Glutamatergic neuron (in vitro differentiated cells): ENCODE results near the gene EIF2S1. TPM values are rescaled to one million over a fixed set of nuclear protein-coding genes. Genes with fewer than 3 reads are reported as not detected.
"Not testable (repeated sequence)": the region's sequence is repeated elsewhere in the genome, so short reads cannot be mapped to it uniquely, and the experiment has no call there.

Experiments used
- DNase-seq: peaks from one replicate; pipeline ENCODE4 v3.0.0; 2022
- H3K27ac Mint-ChIP-seq: one replicate; pipeline ENCODE4 v1.8.0; 2020; ENCODE audit warnings: mild to moderate bottlenecking, mixed read lengths, inconsistent platforms; ENCODE audit not compliant: unreplicated experiment
- H3K27me3 Mint-ChIP-seq: one replicate; pipeline ENCODE4 v1.8.0; 2020; ENCODE audit warnings: mild to moderate bottlenecking, moderate library complexity, mixed read lengths, inconsistent platforms; ENCODE audit not compliant: unreplicated experiment
- H3K36me3 Mint-ChIP-seq: one replicate; pipeline ENCODE4 v1.8.0; 2020; ENCODE audit warnings: mild to moderate bottlenecking, mixed read lengths, inconsistent platforms; ENCODE audit not compliant: unreplicated experiment
- H3K4me1 Mint-ChIP-seq: one replicate; pipeline ENCODE4 v1.8.0; 2020; ENCODE audit warnings: mild to moderate bottlenecking, low read depth, mixed read lengths, inconsistent platforms; ENCODE audit not compliant: unreplicated experiment
- H3K4me3 Mint-ChIP-seq: one replicate; pipeline ENCODE4 v1.8.0; 2020; ENCODE audit warnings: mild to moderate bottlenecking, mixed read lengths, inconsistent platforms; ENCODE audit not compliant: unreplicated experiment
- H3K9me3 Mint-ChIP-seq: one replicate; pipeline ENCODE4 v1.8.0; 2020; ENCODE audit warnings: mild to moderate bottlenecking, moderate library complexity, mixed read lengths, inconsistent platforms; ENCODE audit not compliant: unreplicated experiment
- total RNA-seq: library from RNA; stranded (reverse); fragmentation: NEBNext Ultra II Directional; extraction: Animal tissue kit (Norgen Biotek cat#: 25700); gene quantifications from one replicate; pipeline ENCODE4 v1.2.1, GENCODE V29; 2021; ENCODE audit not compliant: unreplicated experiment
- TF ChIP-seq, protein P1 (sequence below): fragments of 200-600 bp; sonication (generic); IDR thresholded peaks from one replicate; pipeline ENCODE4 v1.5.0; 2021; ENCODE audit not compliant: partially characterized antibody, unreplicated experiment

EIF2S1 gene
- total RNA-seq, 1 donor from 2014 or later, result 68.2 TPM

DNA sequence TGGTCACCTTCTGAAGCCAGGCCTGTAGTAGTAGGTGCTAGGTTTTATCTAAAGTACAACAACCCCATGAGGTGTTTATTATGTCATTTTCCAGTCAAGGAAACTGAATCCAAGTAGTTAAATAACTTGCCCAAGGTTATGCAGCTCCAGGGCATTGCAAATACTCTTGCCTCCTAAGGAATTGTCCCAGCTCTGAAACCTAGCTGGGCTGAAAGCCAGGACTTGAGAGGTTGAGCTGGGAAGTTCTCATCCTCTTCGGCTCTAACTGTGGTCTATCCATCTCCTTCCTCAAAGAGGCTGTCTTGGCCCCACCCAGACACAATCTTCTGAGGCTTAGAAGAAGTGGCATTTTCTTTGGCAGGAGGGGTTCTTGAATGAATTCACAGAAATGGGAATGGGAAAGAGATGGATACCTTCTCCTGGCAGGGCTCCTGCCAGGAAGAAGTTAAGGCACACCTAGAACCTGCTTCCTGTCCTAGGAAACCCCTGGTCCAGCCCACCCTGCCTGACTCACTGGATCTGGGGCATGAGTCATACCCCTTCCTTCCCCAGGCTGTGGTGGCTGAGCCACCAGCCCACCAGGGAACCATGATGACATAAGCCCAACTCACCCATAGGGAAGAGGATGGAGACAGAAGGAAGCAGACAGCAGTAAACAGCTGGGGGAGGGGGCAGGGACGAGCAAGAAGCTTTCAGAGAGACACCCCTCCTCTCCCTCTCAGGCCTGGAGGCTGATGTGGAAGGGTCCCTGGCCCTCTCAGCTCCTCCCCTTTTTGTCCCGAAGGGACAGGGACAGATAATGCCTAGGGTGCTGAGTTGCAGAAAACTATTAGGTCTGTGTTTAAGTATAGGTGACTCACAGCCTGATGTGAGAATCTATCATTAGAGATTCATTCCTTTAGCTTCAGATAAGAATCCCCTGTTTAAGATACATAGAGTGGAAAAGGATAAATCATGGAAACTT, 54.0 kb downstream of the EIF2S1 start:
- no peak overlapping the region for H3K4me3 Mint-ChIP-seq
- DNase-seq, result no peak

DNA sequence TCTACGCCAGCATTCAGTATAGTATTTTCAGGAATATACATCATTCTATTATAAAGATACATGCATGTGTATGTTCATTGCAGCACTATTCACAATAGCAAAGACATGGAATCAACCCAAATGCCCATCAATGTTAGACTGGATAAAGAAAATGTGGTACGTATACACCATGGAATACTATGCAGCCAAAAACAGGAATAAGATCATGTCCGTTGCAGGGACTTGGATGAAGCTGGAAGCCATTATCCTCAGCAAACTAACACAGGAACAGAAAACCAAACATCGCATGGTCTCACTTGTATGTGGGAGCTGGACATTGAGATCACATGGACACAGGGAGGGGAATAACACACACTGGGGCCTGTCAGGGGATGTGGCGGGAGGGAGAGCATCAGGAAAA, 55.5 kb downstream of the EIF2S1 start:
- H3K36me3 Mint-ChIP-seq, DNase-seq, H3K4me3 Mint-ChIP-seq, H3K4me1 Mint-ChIP-seq, H3K27me3 Mint-ChIP-seq, H3K9me3 Mint-ChIP-seq, H3K27ac Mint-ChIP-seq: not testable (repeated sequence)

More for the DNA sequence above, 54.0 kb downstream of the EIF2S1 start:
- H3K27ac Mint-ChIP-seq, result no peak overlapping the region
- peaks cover 9% of the 10 kb centered on the region for H3K27me3 Mint-ChIP-seq
- TF ChIP-seq, protein P1, sequence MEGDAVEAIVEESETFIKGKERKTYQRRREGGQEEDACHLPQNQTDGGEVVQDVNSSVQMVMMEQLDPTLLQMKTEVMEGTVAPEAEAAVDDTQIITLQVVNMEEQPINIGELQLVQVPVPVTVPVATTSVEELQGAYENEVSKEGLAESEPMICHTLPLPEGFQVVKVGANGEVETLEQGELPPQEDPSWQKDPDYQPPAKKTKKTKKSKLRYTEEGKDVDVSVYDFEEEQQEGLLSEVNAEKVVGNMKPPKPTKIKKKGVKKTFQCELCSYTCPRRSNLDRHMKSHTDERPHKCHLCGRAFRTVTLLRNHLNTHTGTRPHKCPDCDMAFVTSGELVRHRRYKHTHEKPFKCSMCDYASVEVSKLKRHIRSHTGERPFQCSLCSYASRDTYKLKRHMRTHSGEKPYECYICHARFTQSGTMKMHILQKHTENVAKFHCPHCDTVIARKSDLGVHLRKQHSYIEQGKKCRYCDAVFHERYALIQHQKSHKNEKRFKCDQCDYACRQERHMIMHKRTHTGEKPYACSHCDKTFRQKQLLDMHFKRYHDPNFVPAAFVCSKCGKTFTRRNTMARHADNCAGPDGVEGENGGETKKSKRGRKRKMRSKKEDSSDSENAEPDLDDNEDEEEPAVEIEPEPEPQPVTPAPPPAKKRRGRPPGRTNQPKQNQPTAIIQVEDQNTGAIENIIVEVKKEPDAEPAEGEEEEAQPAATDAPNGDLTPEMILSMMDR, result no peak
- peaks cover 3% of the 10 kb centered on the region for H3K9me3 Mint-ChIP-seq
- no peaks in the 10 kb centered on the region for H3K36me3 Mint-ChIP-seq
- H3K4me1 Mint-ChIP-seq, result no peaks in the 10 kb centered on the region

DNA sequence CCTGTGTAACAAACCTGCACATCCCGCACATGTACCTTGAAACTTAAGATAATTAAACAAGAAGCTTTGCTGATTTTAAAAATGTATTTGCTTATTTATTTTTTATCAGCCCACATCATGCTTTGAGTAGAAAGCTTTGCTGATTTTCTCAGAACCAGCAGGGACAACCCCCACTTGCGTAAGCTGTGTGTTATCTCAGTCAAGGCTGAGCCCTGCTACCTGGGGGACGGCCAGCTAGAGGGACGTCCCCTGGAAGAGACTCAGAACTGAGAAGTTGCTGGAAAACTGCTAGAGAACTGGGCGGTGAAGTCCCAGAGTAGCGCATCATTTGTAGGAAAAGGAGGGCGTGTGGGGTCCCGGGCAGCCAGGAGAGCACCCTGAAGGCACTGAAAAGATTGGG, 56.0 kb downstream of the EIF2S1 start:
- Mint-ChIP-seq H3K36me3 (no peaks in the 10 kb centered on the region), H3K4me3 (no peak overlapping the region)
- TF ChIP-seq, protein P1, result no peak

DNA sequence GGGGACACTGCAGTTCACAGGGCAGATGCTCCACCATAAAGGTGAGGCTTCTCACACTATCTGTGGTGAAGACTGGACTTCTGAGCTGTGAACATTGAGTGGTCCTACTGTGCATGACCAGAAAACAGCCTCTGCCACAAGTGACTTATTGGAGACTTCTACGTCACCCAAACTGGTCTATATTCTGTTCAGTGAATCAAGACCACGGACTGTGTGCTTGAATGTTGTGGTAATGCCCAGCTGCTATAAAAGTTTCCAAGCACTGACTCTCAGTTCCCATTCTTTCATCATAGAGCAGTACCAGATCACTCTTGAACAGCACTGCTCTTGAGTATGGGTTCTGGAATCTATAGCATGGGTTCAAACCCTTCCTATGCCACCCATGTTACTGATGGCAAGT, 56.7 kb downstream of the EIF2S1 start:
- no peak for DNase-seq
- H3K27me3 Mint-ChIP-seq, result peaks cover 4% of the 10 kb centered on the region
- no peaks in the 10 kb centered on the region for H3K36me3 Mint-ChIP-seq
- H3K9me3 Mint-ChIP-seq, result peaks cover 3% of the 10 kb centered on the region
- no peak overlapping the region for H3K27ac Mint-ChIP-seq
- H3K4me1 Mint-ChIP-seq, result no peaks in the 10 kb centered on the region
- H3K4me3 Mint-ChIP-seq, result no peak overlapping the region
- TF ChIP-seq, protein P1, result no peak

More for the DNA sequence above, 56.0 kb downstream of the EIF2S1 start:
- DNase-seq, result no peak
- no peak overlapping the region for H3K27ac Mint-ChIP-seq
- no peaks in the 10 kb centered on the region for H3K4me1 Mint-ChIP-seq
- peaks cover 3% of the 10 kb centered on the region for H3K9me3 Mint-ChIP-seq
- peaks cover 6% of the 10 kb centered on the region for H3K27me3 Mint-ChIP-seq

DNA sequence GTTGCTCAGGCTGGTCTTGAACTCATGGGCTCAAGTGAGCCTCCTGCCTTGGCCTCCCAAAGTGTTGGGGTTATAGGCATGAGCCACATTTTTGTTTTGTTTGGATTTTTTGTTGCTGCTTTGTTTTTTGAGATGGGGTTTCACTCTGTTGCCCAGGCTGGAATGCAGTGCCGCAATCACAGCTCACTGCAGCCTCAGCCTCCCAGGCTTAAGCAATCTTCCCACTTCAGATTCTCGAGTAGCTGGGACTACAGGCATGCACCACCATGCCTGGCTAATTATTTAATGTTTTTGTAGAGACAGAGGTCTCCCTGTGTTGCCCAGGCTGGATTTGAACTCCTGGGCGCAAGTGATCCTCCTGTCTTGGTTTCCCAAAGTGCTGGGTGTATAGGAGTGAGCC, 57.5 kb downstream of the EIF2S1 start:
- Mint-ChIP-seq H3K9me3 (peaks cover 3% of the 10 kb centered on the region), H3K4me1 (no peaks in the 10 kb centered on the region), H3K4me3 (no peak overlapping the region), H3K27me3 (peaks cover 4% of the 10 kb centered on the region), H3K36me3 (no peaks in the 10 kb centered on the region), H3K27ac (no peak overlapping the region)
- DNase-seq, result no peak
- TF ChIP-seq, protein P1, result no peak
